ENCODE results near the gene EXOC6B. TPM values are rescaled to one million over a fixed set of nuclear protein-coding genes. Genes with fewer than 3 reads are reported as not detected.

EXOC6B gene
- polyA plus RNA-seq, 2 of the 4 experiments (the other 2 are of a cell fraction): 15.5 to 24.7 TPM

DNA sequence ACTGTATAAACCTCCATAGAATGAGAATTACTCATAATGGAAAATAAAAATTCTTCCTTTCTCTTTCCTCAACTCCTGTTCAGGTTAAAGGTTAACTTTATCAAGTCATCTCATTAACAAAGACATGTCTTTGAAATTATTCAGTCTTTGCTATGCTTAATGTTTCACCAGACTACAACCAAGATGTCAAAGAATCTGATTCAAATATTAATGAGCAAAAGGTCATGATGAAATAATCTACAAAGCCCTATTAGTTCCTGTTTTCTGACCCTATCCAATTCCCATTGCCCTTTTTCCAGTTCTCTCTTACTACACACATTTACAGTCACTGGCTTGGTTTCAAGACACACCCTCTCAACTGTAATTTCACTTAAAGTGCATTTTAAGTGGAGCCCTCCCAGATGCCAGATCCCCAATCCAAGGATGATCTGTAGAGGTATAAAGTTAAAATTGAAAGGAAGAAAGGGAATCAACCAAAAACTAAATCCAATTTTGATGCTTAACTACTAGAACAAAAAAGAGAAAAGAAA, 431.2 kb downstream of the EXOC6B start:
- POLR2A ChIA-PET: no interaction called here
- Histone ChIP-seq H3K4me3 (no peak overlapping the region), H3K27ac (no peak overlapping the region), H3K9me3 (peaks cover 21% of the 10 kb centered on the region), H3K4me1 (peaks cover 13% of the 10 kb centered on the region), H3K4me2 (peak overlapping the region; percentile 39)
- FAIRE-seq: no peak
- TF ChIP-seq CHD4 (IDR thresholded peaks at IDR 0.05; ENCODE audit: borderline replicate concordance): no peak
- DNase-seq (ENCODE audit: low read depth in 1 of 2, low spot score in 1 of 2): peak in 1 of 2 experiments; percentile 22
- CTCF ChIA-PET: interaction anchor here (1.2 kb wide), 1 partner anchor 244 kb away, joined by 4 read pairs; no protein-coding TSS in a partner anchor
- no peak for ATAC-seq

DNA sequence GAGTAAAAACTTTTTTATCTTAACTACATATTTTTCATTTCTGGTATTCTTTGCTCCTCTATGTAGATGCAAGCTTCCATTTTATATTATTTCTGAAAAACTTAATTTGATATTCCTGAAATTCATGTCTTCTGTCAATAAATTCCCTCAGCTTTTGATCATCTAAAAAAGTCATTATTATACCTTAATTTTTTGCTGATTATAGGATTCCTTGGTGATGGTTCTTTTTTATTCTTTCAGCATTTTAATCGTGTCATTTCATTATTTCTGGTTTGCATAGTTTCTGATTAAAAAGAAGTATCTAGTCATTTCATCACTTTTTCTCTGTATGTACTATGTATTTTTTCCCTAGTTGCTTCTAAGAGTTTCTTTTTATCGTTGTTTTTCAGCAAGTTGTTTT, 436.4 kb downstream of the EXOC6B start:
- ChIA-PET POLR2A (no interaction called here), CTCF (no interaction called here)
- no peak overlapping the region for H3K4me2 ChIP-seq
- FAIRE-seq (peak; percentile 18), DNase-seq (ENCODE audit: low read depth in 1 of 2, low spot score in 1 of 2) (no peak), ATAC-seq (no peak)
- peaks cover 3% of the 10 kb centered on the region for H3K4me1 ChIP-seq
- H3K4me3 ChIP-seq: no peak overlapping the region
- H3K9me3 ChIP-seq: peaks cover 36% of the 10 kb centered on the region
- TF ChIP-seq NFE2L2 (conservative IDR thresholded peaks at IDR 0.05; ENCODE audit: low read length) (no peak), KDM5A (IDR thresholded peaks at IDR 0.05) (no peak), TFCP2L1 (CRISPR knock-in tag; IDR thresholded peaks at IDR 0.05) (no peak), KDM1A (IDR thresholded peaks at IDR 0.05; ENCODE audit: low read depth) (no peak), MAZ (IDR thresholded peaks at IDR 0.05; ENCODE audit: borderline replicate concordance, low read depth, low read length) (no peak), MAFK (IDR thresholded peaks at IDR 0.05; ENCODE audit: partially characterized antibody) (peak; percentile 69)
- no peak overlapping the region for H3K27ac ChIP-seq
- 91% methylated on average over 2 of the region's 2 CpGs for WGBS (ENCODE audit: missing lambda C conversion rate)

DNA sequence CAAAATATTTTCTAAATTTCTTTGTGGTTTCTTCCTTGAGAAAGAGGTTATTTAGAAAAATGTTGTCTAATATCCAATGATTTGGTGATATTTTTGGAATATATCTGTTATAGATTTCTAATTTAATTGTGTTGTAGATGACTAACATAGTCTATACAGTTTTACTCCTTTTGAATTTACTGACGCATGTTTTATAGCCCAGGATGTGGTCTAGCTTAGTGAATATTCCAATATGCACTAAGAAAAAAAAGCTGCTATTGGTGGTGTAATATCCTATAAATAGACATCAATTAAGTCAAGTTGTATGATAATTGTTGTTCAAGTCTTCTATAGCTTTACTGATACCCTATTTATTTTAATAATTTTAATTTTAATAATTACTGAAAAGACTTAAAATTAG, 437.6 kb downstream of the EXOC6B start:
- H3K9me3 ChIP-seq: peaks cover 36% of the 10 kb centered on the region
- H3K4me2 ChIP-seq: no peak overlapping the region
- POLR2A ChIA-PET: no interaction called here
- H3K4me1 ChIP-seq: no peaks in the 10 kb centered on the region
- CTCF ChIA-PET: no interaction called here
- FAIRE-seq: no peak
- 85% methylated on average over 1 of the region's 1 CpG for WGBS (ENCODE audit: missing lambda C conversion rate)
- ATAC-seq: no peak
- H3K27ac ChIP-seq: no peak overlapping the region
- DNase-seq (ENCODE audit: low read depth in 1 of 2, low spot score in 1 of 2): no peak
- no peak for TF ChIP-seq HEYL (CRISPR knock-in tag; IDR thresholded peaks at IDR 0.05)
- TF ChIP-seq, protein P1, sequence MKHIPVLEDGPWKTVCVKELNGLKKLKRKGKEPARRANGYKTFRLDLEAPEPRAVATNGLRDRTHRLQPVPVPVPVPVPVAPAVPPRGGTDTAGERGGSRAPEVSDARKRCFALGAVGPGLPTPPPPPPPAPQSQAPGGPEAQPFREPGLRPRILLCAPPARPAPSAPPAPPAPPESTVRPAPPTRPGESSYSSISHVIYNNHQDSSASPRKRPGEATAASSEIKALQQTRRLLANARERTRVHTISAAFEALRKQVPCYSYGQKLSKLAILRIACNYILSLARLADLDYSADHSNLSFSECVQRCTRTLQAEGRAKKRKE (CRISPR knock-in tag; IDR thresholded peaks at IDR 0.05; ENCODE audit: low read depth): no peak
- no peak for TF ChIP-seq NFE2L2 (conservative IDR thresholded peaks at IDR 0.05; ENCODE audit: low read length)
- TF ChIP-seq HOXA7 (CRISPR knock-in tag; IDR thresholded peaks at IDR 0.05): no peak
- TF ChIP-seq CEBPB (IDR thresholded peaks at IDR 0.05): no peak
- TF ChIP-seq NR3C1 (IDR thresholded peaks at IDR 0.05): no peak
- no peak for TF ChIP-seq JUN (IDR thresholded peaks at IDR 0.05)
- no peak for TF ChIP-seq ZC3H11A (IDR thresholded peaks at IDR 0.05)
- no peak for TF ChIP-seq POLR2A (IDR thresholded peaks at IDR 0.05; ENCODE audit: low read length)
- TF ChIP-seq HDAC2 (IDR thresholded peaks at IDR 0.05): no peak
- no peak for TF ChIP-seq KDM1A (IDR thresholded peaks at IDR 0.05; ENCODE audit: low read depth)
- no peak for TF ChIP-seq CBX2 (IDR thresholded peaks at IDR 0.05; ENCODE audit: borderline replicate concordance, low read depth)
- TF ChIP-seq JUNB (IDR thresholded peaks at IDR 0.05): no peak
- H3K4me3 ChIP-seq: no peak overlapping the region

DNA sequence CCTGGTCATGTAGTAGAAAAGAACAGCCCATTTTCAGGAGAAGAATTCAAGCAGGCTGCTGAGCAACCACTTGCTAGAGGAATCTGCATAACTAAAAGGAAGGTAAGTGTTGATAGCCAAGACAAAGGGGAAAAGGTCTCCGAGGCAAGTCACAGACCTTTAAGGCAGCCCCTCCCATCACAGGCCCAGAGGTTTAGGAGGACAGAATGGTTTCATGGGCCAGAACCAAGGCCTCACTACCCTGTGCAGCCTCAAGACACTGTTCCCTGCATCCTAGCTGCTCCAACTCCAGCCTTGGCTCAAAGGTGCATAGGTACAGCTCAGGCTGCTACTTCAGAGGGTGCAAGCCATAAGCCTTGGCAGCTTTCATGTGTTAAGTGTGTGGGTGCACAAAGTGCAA, 439.5 kb downstream of the EXOC6B start:
- ATAC-seq (no peak), DNase-seq (ENCODE audit: low read depth in 1 of 2, low spot score in 1 of 2) (peak in 1 of 2 experiments; percentile 30), FAIRE-seq (no peak)
- peaks cover 26% of the 10 kb centered on the region; the same call in 2 of the 3 replicates for H3K9me3 ChIP-seq
- H3K4me2 ChIP-seq: no peak overlapping the region
- no peak overlapping the region for H3K4me3 ChIP-seq
- no peak overlapping the region for H3K27ac ChIP-seq
- POLR2A ChIA-PET: no interaction called here
- no peak for TF ChIP-seq ZC3H11A (IDR thresholded peaks at IDR 0.05)
- peak; percentile 96 for TF ChIP-seq ZFP36 (IDR thresholded peaks at IDR 0.05; ENCODE audit: borderline replicate concordance, partially characterized antibody)
- TF ChIP-seq, protein P2, sequence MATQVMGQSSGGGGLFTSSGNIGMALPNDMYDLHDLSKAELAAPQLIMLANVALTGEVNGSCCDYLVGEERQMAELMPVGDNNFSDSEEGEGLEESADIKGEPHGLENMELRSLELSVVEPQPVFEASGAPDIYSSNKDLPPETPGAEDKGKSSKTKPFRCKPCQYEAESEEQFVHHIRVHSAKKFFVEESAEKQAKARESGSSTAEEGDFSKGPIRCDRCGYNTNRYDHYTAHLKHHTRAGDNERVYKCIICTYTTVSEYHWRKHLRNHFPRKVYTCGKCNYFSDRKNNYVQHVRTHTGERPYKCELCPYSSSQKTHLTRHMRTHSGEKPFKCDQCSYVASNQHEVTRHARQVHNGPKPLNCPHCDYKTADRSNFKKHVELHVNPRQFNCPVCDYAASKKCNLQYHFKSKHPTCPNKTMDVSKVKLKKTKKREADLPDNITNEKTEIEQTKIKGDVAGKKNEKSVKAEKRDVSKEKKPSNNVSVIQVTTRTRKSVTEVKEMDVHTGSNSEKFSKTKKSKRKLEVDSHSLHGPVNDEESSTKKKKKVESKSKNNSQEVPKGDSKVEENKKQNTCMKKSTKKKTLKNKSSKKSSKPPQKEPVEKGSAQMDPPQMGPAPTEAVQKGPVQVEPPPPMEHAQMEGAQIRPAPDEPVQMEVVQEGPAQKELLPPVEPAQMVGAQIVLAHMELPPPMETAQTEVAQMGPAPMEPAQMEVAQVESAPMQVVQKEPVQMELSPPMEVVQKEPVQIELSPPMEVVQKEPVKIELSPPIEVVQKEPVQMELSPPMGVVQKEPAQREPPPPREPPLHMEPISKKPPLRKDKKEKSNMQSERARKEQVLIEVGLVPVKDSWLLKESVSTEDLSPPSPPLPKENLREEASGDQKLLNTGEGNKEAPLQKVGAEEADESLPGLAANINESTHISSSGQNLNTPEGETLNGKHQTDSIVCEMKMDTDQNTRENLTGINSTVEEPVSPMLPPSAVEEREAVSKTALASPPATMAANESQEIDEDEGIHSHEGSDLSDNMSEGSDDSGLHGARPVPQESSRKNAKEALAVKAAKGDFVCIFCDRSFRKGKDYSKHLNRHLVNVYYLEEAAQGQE (IDR thresholded peaks at IDR 0.05): no peak
- TF ChIP-seq HEYL (CRISPR knock-in tag; IDR thresholded peaks at IDR 0.05): no peak
- peak; percentile 7; the same call in 1 of the 2 replicates for TF ChIP-seq POLR2A (IDR thresholded peaks at IDR 0.05; ENCODE audit: low read length)
- no peak for TF ChIP-seq HOXB5 (CRISPR knock-in tag; IDR thresholded peaks at IDR 0.05)
- TF ChIP-seq TFCP2L1 (CRISPR knock-in tag; IDR thresholded peaks at IDR 0.05): no peak
- TF ChIP-seq CHD4 (IDR thresholded peaks at IDR 0.05; ENCODE audit: borderline replicate concordance): no peak
- TF ChIP-seq HOXA7 (CRISPR knock-in tag; IDR thresholded peaks at IDR 0.05): no peak
- TF ChIP-seq EHF (CRISPR knock-in tag; IDR thresholded peaks at IDR 0.05): no peak
- CTCF ChIA-PET: no interaction called here
- no peaks in the 10 kb centered on the region for H3K4me1 ChIP-seq
- 25% methylated on average over 1 of the region's 1 CpG for WGBS (ENCODE audit: missing lambda C conversion rate)
